T-helper 2 cell (primary cell): ENCODE results near the gene DSG3.
"Not testable (repeated sequence)": the region's sequence is repeated elsewhere in the genome, so short reads cannot be mapped to it uniquely, and the experiment has no call there.

Source experiments
- DNase-seq, 5 experiments: peaks; one replicate each; pipeline versions ENCODE4 v3.0.0 to v3.0.0-alpha.2; 2012 to 2022

DSG3 gene

DNA sequence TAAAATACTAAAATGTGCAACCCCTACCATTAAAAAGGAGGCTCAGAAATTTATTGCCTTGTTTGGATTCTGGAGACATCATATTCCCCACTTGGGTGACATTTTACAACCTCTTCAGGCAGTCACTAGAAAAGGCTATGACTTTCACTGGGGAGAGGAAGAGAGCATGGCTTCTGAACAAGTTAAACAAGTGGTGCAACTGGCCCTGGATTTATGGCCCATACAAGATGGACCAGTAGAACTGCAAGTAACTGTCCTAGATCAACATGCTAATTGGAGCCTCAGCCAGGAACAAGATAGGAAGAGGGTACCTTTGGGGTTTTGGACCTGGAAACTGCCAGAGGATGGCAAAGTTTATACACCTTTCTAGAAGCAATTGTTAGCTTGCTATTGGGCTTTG, 46.4 kb downstream of the DSG3 start:
- no peak for DNase-seq

DNA sequence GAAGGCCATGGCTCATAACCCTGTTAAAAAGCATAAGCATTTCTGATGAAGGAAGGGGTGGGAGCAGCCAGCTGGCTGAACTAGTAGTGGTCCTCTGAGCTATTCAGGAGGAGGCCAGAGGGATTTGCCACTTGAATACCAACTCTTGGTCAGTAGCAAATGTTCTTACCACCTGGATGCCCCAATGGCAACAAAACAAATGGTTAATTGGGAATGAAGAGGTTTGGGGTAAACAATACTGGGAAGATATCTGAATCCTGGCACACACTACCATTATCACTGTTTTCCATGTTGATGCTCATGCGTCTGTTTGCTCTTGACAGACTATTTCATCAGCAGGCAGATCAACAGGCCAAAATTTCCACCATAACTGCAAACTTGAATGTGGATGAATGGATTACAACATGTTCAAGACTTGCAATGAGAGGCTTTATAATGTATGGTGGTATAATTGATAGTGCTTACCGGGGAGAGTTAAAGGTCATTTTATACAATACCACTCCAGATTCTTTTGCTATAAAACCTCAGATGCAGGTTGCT, 47.2 kb downstream of the DSG3 start:
- not testable (repeated sequence) for DNase-seq

GRCh38 chr18:31497404-31497835, 49.9 kb downstream of the DSG3 start:
- no peak for DNase-seq

DNA sequence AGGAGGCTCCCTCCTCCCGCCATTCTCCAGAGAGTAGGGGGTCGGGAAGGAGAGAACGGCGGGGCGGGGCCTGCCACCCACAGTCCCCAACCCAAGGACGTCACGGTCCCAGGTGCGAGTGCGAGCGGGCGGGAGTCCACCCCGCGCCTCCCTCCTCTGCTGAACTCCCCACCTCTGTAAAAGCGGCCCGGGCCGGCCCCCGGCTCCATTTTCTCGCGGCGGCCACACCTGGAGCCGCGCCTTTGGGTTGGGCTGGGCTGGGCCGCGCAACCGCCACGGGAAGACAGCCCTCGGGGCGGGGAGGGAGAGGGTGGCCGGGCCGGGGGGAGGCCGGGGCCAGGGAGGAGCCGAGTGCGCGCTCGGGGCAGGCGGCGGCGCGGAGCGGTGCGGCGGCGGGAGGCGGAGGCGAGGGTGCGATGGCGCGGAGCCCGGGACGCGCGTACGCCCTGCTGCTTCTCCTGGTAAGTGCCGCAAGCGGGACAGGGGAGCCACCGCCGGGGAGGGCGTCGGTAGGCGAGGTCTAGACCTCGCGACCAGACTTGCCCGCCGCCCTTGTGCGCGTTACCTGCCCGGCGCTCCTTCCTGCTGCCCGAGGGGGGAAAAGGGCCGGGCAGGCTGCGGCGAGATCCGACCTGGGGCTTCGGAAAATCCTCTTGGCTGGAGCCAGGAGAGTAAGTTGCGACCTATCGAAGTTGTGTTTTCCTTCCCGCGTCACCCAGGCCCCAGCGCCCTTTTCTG, 50.5 kb downstream of the DSG3 start, which contains the start of gene DSG2:
Gene DSG2, plus strand, starts transcription at position 342 of the 738 bp plus-strand sequence. Its CDS starts 75 bp downstream, at position 417.
- peak in 1 of 5 experiments; percentile 23 for DNase-seq

- no peak for DNase-seq
Observed at GRCh38 chr18:31498574-31499524, 51.3 kb downstream of the DSG3 start.

- DNase-seq = no peak
Observed at GRCh38 chr18:31500051-31500688, 52.6 kb downstream of the DSG3 start.

DNA sequence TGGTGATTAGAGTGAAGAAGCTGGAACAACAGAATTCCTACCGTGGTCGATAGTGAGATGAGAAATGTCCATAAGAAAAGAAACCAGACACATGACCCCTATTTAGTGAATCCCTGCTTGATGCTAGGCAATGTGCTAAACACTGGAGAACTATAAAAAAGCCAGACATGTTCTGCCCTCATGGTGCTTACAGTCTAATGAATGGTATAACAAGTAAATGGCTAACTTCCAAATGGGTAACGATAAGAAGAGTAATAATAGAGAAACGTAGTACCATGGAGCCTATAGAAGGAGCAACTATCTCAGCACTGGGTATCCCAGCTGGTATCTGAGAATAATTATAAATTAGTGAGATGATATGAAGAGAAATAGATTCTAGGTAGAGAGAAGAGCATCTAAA, 55.5 kb downstream of the DSG3 start:
- no peak for DNase-seq

- DNase-seq = no peak
Observed at GRCh38 chr18:31504455-31505147, 57.1 kb downstream of the DSG3 start.

DNA sequence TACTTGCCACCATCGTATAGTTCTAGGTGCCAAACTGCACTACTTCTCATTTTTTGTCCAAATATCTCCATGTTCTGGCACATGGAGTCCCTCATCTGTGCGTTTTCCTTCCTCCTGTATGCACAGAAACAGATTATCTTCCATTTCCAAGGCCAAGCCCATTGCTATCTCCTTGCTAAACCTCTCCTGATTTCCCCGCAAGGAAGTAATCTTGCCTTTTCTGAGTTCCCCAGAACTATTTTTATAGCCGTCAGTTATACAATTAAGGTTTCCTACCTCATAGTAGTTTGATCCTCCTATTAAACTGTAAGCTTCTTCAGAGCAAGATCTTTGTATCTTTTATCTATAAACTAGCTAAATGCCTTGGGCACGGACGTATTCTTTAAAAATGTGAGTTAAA, 57.6 kb downstream of the DSG3 start:
- DNase-seq = no peak

DNA sequence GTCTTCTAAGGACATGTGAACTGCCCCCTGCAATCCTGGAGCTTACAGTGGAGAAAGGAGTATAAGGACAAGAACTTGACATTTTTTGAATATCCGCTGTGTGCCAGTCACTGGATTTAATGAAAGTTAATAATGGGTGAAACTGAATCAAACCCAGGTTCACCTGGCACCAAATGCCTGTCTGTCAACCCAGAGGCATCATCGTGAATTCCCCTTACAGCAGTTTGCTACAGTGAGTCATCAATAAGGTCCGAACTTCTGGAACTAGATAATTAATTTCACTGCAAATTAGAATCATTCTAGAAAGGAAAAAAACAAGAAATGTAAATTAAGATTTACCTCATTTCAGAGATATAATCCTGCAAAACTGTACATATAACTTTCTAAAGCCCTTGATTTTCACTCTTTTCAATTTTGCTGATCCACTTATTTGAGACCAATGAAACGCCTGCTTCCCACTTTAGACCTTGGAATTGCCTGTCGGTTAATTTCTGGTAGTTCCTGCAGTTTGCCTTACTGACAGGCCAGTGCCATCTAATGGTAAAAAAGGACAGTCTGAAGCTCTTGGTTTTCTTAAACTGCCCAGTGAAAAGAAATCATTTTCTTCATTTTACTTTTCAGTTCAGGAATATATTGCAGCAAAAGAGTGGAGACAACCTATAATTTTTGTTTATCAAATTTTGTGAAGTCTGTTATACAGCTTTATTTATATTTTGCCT, 58.6 kb downstream of the DSG3 start:
- DNase-seq = no peak

DNA sequence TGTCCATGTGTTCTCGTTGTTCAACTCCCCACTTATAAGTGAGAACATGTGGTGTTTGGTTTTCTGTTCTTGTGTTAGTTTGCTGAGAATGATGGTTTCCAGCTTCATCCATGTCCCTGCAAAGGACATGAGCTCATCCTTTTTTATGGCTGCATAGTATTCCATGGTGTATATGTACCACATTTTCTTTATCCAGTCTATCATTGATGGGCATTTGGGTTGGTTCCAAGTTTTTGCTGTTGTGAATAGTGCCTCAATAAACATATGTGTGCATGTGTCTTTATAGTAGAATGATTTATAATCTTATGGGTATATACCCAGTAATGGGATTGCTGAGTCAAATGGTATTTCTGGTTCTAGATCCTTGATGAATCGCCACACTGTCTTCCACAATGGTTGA, 59.6 kb downstream of the DSG3 start:
- not testable (repeated sequence) for DNase-seq

- no peak for DNase-seq
Observed at GRCh38 chr18:31508781-31509180, 61.2 kb downstream of the DSG3 start.

GRCh38 chr18:31509571-31509970, 62.0 kb downstream of the DSG3 start:
- DNase-seq = no peak

- no peak for DNase-seq
Observed at GRCh38 chr18:31510319-31510718, 62.8 kb downstream of the DSG3 start.

DNA sequence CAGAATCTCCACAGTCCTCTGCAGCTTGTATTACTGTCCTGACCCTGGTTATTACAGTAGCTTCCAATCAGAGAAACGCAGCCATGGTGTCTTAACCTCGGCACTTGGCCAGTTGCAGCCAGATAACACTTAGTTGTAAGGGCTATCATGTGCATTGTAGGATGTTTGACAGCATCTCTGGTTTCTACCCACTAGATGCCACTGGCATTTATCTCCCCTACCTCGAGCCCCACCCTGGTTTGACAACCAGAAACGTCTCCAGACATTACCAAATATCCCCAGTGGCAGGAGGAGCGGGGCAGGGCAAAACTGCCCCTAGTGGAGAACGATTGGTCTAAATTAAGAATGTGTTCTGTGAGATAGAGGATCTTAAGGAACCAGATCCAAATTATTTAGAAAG, 63.6 kb downstream of the DSG3 start:
- DNase-seq = no peak

- DNase-seq = no peak
Observed at GRCh38 chr18:31512203-31512764, 64.7 kb downstream of the DSG3 start.

DNA sequence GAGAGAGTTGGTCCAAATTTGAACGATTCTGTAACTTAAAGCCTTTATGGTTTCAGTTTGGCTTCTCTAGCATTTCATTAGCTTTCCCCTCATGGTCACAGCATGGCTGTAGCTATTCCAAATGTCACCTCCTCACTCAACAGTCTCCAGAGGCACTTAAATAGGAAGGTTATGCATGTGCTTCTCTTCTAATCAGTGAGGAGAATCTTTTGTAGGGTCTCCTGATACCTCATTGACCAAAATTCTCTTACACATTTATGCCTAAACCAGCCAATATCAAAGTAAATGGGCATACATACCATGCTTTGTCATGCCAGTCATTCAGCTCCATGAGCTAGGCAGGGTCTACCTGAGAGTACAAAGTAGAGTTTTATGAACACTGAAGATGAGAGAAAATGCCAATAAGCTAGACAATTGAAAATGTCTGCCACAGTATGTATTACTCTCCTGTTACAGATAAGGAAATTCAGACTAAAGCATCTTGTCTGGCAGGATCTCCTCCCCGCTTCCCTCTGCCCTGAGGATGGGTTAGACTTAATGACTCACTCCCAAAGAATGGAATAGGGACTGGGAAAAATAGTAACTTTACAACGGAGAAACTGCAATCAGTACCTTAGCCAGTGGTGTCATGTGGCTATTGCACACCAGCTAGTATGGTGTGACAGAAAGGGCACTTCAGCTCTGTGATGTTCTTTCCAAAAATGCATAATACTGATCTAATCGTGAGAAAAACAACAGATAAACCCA, 65.8 kb downstream of the DSG3 start:
- DNase-seq = no peak

DNA sequence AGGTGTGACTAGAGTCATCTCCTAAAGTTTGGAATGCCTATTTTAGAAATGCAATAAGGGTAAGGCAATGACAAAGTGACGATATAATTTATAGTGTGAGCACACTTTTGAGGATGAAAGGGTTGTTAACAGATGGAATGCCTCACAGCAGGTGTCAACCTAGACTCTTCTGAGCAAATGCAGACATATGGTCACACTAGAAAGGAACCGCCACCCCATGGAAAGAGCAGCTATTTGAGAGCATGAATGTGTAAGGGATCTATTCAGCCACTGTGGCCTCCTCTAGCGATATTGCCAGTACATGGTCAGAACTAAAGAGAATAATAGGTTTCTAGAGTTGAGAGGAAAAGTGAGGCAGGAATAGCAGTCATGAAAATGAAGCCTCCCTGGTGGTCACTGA, 68.9 kb downstream of the DSG3 start:
- DNase-seq = no peak

GRCh38 chr18:31526374-31526773, 78.8 kb downstream of the DSG3 start:
- DNase-seq = no peak
